SK-N-MC (cell line): ENCODE results near the gene GMDS.

Source experiments
- DNase-seq: peaks from one replicate; pipeline ENCODE4 v3.0.0-alpha.2; 2011; ENCODE audit warnings: low read depth, low spot score
- H3K27ac ChIP-seq: fragments of 200-600 bp; sonication (generic); 2 replicates; pipeline ENCODE4 v1.5.1; 2016; ENCODE audit warnings: mixed run types
- H3K36me3 ChIP-seq: fragments of 200-600 bp; sonication (generic); 2 replicates; pipeline ENCODE4 v1.6.1; 2017; ENCODE audit warnings: antibody characterized with exemption, low read length, mixed read lengths; ENCODE audit not compliant: insufficient read depth
- H3K4me3 ChIP-seq: fragments of 200-600 bp; sonication (generic); 2 replicates; pipeline ENCODE4 v1.5.1; 2016
- H3K9ac ChIP-seq: fragments of 200-600 bp; sonication (generic); 2 replicates; pipeline ENCODE4 v1.8.0; 2017; ENCODE audit warnings: mixed run types, mixed read lengths; ENCODE audit not compliant: insufficient read length
- H3K9me3 ChIP-seq: fragments of 200-600 bp; sonication (generic); 2 replicates; pipeline ENCODE4 v1.6.1; 2017; ENCODE audit warnings: low read depth, mild to moderate bottlenecking, antibody characterized with exemption, low read length, moderate library complexity, mixed read lengths
- EZH2 ChIP-seq: fragments of 200-600 bp; sonication (generic); IDR thresholded peaks from one replicate; pipeline ENCODE4 v1.6.1; 2017; ENCODE audit warnings: antibody characterized with exemption
- FOXP2 ChIP-seq: optimal IDR thresholded peaks from 2 replicates; pipeline ENCODE3; 2011; ENCODE audit warnings: mild to moderate bottlenecking, moderate library complexity; ENCODE audit not compliant: insufficient read depth; ENCODE audit errors: extremely low read length, control extremely low read depth
- POLR2AphosphoS5 ChIP-seq: IDR thresholded peaks from 2 replicates; pipeline ENCODE4 v1.6.1; 2012; ENCODE audit warnings: mild to moderate bottlenecking, low read depth, low read length, borderline replicate concordance

Gene GMDS

GRCh38 chr6:1896897-1897296 is 348.5 kb downstream of the GMDS start:
- Histone ChIP-seq H3K36me3 (no peaks in the 10 kb centered on the region), H3K4me3 (no peak overlapping the region), H3K9me3 (no peaks in the 10 kb centered on the region), H3K9ac (no peak overlapping the region), H3K27ac (no peak overlapping the region)
- DNase-seq = no peak
- TF ChIP-seq EZH2 (no peak), POLR2AphosphoS5 (no peak), FOXP2 (no peak)

DNA sequence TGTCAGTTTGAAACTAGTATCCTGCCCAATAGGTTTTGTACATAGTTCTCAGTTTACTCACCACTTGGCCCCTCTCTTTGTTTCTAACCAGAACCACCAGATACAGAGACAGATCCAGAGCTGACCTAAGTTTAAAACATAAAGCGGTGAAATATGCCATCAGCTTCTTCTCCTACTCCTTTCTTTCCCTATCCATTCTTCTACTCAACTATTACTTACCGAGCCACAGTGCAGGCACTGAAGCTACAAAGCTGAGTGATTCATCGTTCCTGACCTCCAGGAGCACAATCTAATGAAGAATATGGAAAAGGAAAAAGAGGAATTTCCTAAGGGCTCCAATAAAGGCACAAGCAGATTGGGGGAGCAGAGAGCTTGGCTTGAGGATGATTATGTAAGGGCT is 349.7 kb downstream of the GMDS start:
- no peaks in the 10 kb centered on the region for H3K9me3 ChIP-seq
- H3K4me3 ChIP-seq = no peak overlapping the region
- no peak for DNase-seq
- H3K36me3 ChIP-seq = no peaks in the 10 kb centered on the region
- H3K9ac ChIP-seq = no peak overlapping the region
- TF ChIP-seq EZH2 (no peak), FOXP2 (no peak), POLR2AphosphoS5 (no peak)
- H3K27ac ChIP-seq = no peak overlapping the region

GRCh38 chr6:1894954-1895353 is 350.5 kb downstream of the GMDS start:
- DNase-seq = no peak
- no peak overlapping the region for H3K9ac ChIP-seq
- H3K36me3 ChIP-seq = no peaks in the 10 kb centered on the region
- H3K27ac ChIP-seq = no peak overlapping the region
- no peaks in the 10 kb centered on the region for H3K9me3 ChIP-seq
- TF ChIP-seq EZH2 (no peak), POLR2AphosphoS5 (no peak), FOXP2 (no peak)
- no peak overlapping the region for H3K4me3 ChIP-seq

- DNase-seq = no peak
- no peak for TF ChIP-seq FOXP2
- TF ChIP-seq POLR2AphosphoS5 = no peak
- TF ChIP-seq EZH2 = no peak
Measured at GRCh38 chr6:1893470-1894130, 351.8 kb downstream of the GMDS start.

DNA sequence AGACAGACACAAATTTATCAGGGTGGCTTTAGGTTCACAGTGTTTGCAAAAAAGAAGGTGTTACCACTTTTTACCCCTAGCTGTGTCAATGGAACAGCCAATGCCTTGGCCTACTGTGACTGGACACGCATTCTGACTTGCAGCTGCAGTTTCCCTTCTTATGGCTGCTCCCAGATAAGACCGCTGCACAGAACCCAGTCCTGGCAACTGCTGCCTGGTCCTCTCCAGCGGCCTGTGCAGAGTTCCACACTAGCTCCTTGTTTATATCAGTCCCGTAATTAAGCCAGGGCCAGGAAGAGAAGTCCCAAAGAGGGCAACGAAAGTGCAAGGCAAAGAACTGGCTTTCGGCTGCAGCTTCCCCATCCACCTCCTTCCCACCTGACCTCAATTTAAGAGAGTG is 352.7 kb downstream of the GMDS start:
- TF ChIP-seq FOXP2 = no peak
- TF ChIP-seq EZH2 = no peak
- TF ChIP-seq POLR2AphosphoS5 = no peak
- Histone ChIP-seq H3K36me3 (no peaks in the 10 kb centered on the region), H3K9ac (no peak overlapping the region), H3K27ac (no peak overlapping the region), H3K4me3 (no peak overlapping the region), H3K9me3 (no peaks in the 10 kb centered on the region)
- no peak for DNase-seq

More at GRCh38 chr6:1893470-1894130, 351.8 kb downstream of the GMDS start:
- H3K4me3 ChIP-seq = no peak overlapping the region
- no peaks in the 10 kb centered on the region for H3K36me3 ChIP-seq
- H3K27ac ChIP-seq = no peak overlapping the region
- H3K9me3 ChIP-seq = no peaks in the 10 kb centered on the region
- H3K9ac ChIP-seq = no peak overlapping the region

- H3K36me3 ChIP-seq = no peaks in the 10 kb centered on the region
- H3K4me3 ChIP-seq = no peak overlapping the region
- no peaks in the 10 kb centered on the region for H3K9me3 ChIP-seq
- H3K27ac ChIP-seq = no peak overlapping the region
- DNase-seq = no peak
- TF ChIP-seq FOXP2 = no peak
- no peak overlapping the region for H3K9ac ChIP-seq
Measured at GRCh38 chr6:1890987-1891386, 354.4 kb downstream of the GMDS start.

- TF ChIP-seq POLR2AphosphoS5 (no peak), EZH2 (no peak), FOXP2 (no peak)
- H3K36me3 ChIP-seq = no peaks in the 10 kb centered on the region
- H3K4me3 ChIP-seq = no peak overlapping the region
- H3K9me3 ChIP-seq = no peaks in the 10 kb centered on the region
- no peak for DNase-seq
- no peak overlapping the region for H3K27ac ChIP-seq
- no peak overlapping the region for H3K9ac ChIP-seq
Measured at GRCh38 chr6:1890071-1890470, 355.3 kb downstream of the GMDS start.

DNA sequence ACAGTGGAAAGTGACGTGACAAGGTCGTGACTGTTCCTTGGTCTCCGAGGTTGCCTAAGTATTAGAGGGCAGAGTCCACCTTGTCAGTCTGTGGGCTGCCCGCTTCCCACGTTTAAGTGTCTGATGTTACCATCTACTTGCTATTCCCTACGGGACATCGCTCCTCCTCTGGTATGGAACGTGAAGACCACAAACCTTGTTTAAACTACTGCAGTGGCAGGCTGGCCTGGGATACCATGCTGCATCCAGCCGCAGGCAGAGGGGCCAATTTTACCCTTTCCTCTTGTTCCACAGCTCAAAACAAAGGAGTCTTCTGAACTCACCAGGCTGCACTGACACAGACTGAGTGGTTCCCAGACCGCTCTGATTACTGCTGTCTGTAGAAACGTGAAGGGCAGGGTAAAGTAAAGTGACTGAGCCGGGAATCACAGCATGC is 359.8 kb downstream of the GMDS start:
- no peak overlapping the region for H3K4me3 ChIP-seq
- no peak overlapping the region for H3K9ac ChIP-seq
- TF ChIP-seq POLR2AphosphoS5 = no peak

GRCh38 chr6:1884313-1884712 is 361.1 kb downstream of the GMDS start:
- TF ChIP-seq EZH2 (no peak), POLR2AphosphoS5 (no peak), FOXP2 (no peak)
- H3K27ac ChIP-seq = no peak overlapping the region
- no peak overlapping the region for H3K4me3 ChIP-seq
- no peaks in the 10 kb centered on the region for H3K9me3 ChIP-seq
- no peaks in the 10 kb centered on the region for H3K36me3 ChIP-seq
- no peak for DNase-seq
- H3K9ac ChIP-seq = no peak overlapping the region

More for the DNA sequence above, 359.8 kb downstream of the GMDS start:
- no peak for DNase-seq
- Histone ChIP-seq H3K36me3 (no peaks in the 10 kb centered on the region), H3K27ac (no peak overlapping the region), H3K9me3 (no peaks in the 10 kb centered on the region)
